Astrocyte of the spinal cord (primary cell): ENCODE data around the gene PWWP2B.

Experiments used
- DNase-seq: peaks from one replicate; pipeline ENCODE4 v3.0.0; 2011; ENCODE audit warnings: low read depth, low spot score
- H3K4me3 ChIP-seq: 2 replicates; pipeline ENCODE4 v1.5.1; 2011; ENCODE audit warnings: low read depth, mild to moderate bottlenecking, low read length, moderate library complexity
- CTCF ChIP-seq: IDR thresholded peaks from 2 replicates; pipeline ENCODE4 v1.5.1; 2012; ENCODE audit warnings: low read depth, mild to moderate bottlenecking, low read length, inconsistent platforms
- in situ Hi-C: cut with HindIII; loops from 2 replicates; pipeline ENCODE4 v1.10.0; 2017; ENCODE audit warnings: low sequenced_read_pairs

Gene PWWP2B

DNA sequence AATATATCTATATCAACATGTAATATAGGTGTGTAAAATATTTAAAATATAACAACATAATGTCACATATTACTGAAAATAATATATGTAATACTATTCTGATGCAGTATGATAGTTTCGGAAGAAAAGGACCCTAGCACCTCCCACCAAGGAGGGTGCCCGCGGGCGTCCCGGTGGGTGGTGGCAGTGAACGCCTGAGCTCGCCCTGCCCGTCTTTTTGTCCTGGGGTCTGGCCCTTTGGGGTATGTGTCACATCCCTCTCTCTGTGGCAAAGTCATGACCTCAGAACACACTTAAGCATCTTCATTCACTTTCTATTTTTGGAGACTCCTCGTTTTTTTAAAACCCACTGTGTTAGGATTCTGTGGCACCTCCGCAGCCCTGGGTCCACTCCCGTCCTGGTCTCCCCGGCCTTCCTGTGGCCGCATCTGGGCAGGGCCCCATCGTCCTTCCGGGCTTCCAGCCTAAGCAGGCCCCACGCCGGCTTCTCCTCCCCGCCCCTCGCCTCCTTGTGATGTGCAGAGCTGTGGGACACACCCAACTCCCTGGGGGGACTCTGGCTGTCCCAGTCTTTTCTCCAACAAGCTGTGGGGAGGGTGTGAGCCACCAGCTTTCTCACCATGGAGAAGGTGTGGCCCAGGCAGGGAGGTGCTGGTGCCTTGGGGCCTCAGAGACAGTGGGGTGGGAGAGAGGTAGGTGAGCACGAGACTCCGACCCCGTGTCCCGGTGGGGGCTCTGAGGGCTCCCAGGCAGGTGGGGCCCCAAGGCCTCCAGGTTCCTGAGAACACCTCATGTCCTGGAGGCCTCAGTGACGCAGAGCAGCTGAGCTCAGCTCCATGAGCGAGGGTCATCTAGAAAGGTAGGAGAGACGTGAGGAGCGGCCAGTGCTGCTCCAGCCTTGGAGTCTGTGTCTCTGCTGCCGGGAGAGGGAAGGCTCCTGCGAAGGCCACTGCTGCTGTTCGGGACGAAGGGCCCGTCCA lies 16.5 kb downstream of the PWWP2B start:
- TF ChIP-seq CTCF, result no peak
- no peak for DNase-seq
- in situ Hi-C loops, result no loop called here
- H3K4me3 ChIP-seq, result no peak overlapping the region

DNA sequence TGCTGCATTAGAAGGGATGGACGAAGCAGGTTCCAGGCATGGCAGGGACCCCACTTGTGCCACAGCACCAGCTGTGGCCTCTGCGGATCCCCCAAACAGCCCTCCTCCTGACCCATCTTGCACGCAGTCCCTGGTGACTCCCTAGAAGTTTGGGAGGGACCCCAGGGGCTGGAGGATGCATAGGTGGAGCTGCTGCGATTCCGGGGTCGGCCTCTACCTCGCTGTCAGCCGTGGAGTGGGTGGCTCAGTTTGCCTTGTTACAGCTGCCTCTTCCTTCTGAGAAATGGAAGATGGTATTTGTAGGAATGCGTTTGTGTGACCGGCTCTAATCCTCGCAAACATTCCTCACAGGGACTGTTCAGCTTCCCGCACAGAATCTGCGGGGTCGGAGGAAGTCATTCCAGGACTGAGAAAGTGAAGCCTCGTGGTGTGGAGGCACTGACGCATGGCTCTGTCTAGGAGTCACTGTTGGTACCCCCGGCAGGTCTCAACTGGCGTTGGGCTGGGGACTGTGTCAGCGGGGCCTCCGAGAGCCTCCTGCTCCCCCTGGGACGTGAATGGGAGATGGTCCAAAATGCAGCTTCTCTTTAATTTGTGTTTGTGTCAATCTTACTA lies 17.5 kb downstream of the PWWP2B start:
- in situ Hi-C loops, result no loop called here
- DNase-seq, result no peak
- no peak overlapping the region for H3K4me3 ChIP-seq
- no peak for TF ChIP-seq CTCF

DNA sequence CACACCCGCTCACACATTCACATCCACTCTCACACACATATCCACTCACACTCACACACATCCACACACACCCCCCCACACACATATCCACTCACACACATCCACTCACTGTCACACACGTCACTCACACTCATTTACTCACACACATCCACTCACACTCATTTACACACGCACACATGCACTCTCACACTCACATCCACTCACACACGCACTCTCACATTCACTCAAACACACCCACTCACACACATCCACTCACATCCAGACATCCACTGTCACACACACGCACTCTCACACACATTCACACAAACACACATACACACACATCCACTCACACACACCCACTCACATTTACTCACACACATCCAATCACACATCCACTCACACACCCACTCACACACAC lies 18.3 kb downstream of the PWWP2B start:
- no peak for TF ChIP-seq CTCF
- H3K4me3 ChIP-seq, result no peak overlapping the region
- in situ Hi-C loops, result no loop called here

DNA sequence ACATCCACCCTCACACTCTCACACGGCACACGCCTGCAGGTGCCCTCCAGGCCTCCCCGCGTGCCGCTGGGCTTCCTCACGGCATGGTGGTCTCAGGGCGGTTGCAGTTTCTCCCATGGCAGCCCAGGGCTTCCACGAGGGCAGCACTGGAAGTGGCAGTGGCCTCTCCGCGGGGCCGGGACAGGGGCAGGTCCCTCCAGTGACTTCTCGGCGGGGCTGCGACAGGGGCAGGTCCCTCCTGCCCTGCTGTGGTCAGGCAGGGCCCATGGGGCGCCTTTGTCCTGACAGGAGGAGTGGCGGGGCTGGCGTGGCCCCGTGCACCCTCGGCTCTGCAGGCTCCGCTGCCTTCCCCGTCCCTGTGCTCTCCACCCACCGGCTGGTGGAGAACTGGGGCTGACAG lies 19.0 kb downstream of the PWWP2B start:
- H3K4me3 ChIP-seq, result no peak overlapping the region
- no peak for TF ChIP-seq CTCF
- no peak for DNase-seq
- in situ Hi-C loops, result no loop called here

More for the DNA sequence above, 18.3 kb downstream of the PWWP2B start:
- DNase-seq, result no peak

DNA sequence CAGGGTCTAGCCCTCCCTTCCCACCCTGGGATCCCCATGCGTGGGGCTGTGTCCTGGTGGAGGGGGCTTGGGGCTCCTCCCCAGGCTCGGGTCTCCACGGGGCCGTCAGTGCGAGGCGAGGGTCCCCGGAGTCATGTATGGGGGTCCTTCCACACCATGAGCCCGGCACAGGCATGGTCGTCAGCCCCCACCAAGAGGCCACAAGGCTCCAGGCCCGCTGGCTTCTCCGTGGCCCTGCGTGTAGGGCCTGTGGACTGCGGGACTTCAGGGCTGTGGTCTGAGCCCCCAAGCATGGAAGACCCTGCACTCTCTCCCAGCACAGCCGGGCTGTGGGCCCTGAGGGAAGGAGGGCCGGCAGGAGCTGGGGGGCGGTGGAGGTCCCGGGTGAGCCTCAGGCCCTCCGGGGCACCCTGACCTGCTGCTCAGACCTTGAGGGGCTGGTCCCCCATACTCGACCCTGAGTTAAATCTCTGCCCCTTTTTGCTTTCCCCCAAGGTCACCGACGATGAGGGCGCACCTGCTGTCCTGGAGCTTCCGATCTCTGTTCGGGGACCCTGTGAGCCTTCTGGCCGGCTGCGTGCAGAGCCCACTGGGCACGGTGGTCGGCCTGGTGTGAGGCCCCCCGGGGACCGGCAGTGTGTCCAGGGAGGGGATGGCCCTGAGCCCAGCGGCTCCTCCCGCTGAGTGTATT lies 19.7 kb downstream of the PWWP2B start:
- no peak for TF ChIP-seq CTCF
- H3K4me3 ChIP-seq, result no peak overlapping the region
- in situ Hi-C loops, result no loop called here
- DNase-seq, result no peak

- TF ChIP-seq CTCF, result no peak
- in situ Hi-C loops, result no loop called here
- no peak for DNase-seq
- no peak overlapping the region for H3K4me3 ChIP-seq
These were observed 20.4 kb downstream of the PWWP2B start for GRCh38 chr10:132417257-132417910.
